Kasumi-1 (cell line): ENCODE results near the gene RRH.

Experiments
- DNase-seq, 2 experiments: peaks; one replicate each; lab custom pipeline; 2025; lab: John Stamatoyannopoulos, UW

Gene RRH

GRCh38 chr4:109887071-109887470 is 59.3 kb downstream of the RRH start:
- DNase-seq, result no peak

- no peak for DNase-seq
Observed at GRCh38 chr4:109890076-109890475, 62.3 kb downstream of the RRH start.
